Mucosa of stomach (tissue), 1 donor: ENCODE results near the gene PPP2R5B.
A peak's percentile ranks its signal among the peaks of the same experiment; 100 is the strongest.

Experiments used
- H3K27me3 ChIP-seq: one replicate; pipeline ENCODE4 v1.7.0; 2013; ENCODE audit warnings: mild to moderate bottlenecking, low read length; ENCODE audit not compliant: control insufficient read depth, insufficient read depth
- H3K36me3 ChIP-seq: one replicate; pipeline ENCODE4 v1.7.0; 2013; ENCODE audit warnings: low read length; ENCODE audit not compliant: control insufficient read depth, insufficient read depth
- H3K4me1 ChIP-seq: one replicate; pipeline ENCODE4 v1.7.0; 2013; ENCODE audit warnings: mild to moderate bottlenecking, low read length; ENCODE audit not compliant: control insufficient read depth, insufficient read depth
- H3K4me3 ChIP-seq: one replicate; pipeline ENCODE4 v1.7.0; 2013; ENCODE audit warnings: low read length
- H3K9ac ChIP-seq: one replicate; pipeline ENCODE4 v1.7.0; 2013; ENCODE audit warnings: mild to moderate bottlenecking, low read length, moderate library complexity
- H3K9me3 ChIP-seq: one replicate; pipeline ENCODE4 v1.7.0; 2013; ENCODE audit warnings: mild to moderate bottlenecking, low read length, moderate library complexity; ENCODE audit not compliant: control insufficient read depth
- donor health status: Pancreatic carcinoma.

Gene PPP2R5B

GRCh38 chr11:64947208-64947814, 22.8 kb downstream of the PPP2R5B start:
- Histone ChIP-seq H3K36me3 (no peaks in the 10 kb centered on the region), H3K4me1 (no peaks in the 10 kb centered on the region), H3K27me3 (no peaks in the 10 kb centered on the region), H3K4me3 (no peak overlapping the region), H3K9me3 (no peaks in the 10 kb centered on the region), H3K9ac (no peak overlapping the region)

DNA sequence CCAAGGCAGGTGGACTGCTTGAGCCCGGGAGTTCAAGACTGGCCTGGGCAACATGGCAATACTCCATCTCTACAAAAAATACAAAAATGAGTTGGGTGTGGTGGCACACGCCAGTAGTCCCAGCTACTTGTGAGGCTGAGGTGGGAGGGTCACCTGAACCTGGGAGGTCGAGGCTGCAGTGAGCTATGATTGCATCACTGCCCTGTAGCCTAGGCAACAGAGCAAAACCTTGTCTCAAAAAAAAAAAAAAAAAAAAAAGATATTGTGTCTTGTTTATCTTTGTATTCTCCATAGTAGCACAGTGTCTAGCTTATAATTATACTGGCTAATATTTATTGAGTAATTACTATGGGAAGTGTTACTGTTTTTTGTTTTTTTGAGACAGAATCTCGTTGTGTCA, 27.0 kb downstream of the PPP2R5B start:
- Histone ChIP-seq H3K36me3 (no peaks in the 10 kb centered on the region), H3K27me3 (no peaks in the 10 kb centered on the region), H3K9ac (no peak overlapping the region), H3K9me3 (no peaks in the 10 kb centered on the region), H3K4me1 (no peaks in the 10 kb centered on the region), H3K4me3 (no peak overlapping the region)

GRCh38 chr11:64954201-64954600, 29.7 kb downstream of the PPP2R5B start:
- Histone ChIP-seq H3K27me3 (no peaks in the 10 kb centered on the region), H3K9ac (no peak overlapping the region), H3K4me1 (no peaks in the 10 kb centered on the region), H3K9me3 (no peaks in the 10 kb centered on the region), H3K4me3 (no peak overlapping the region), H3K36me3 (no peaks in the 10 kb centered on the region)

GRCh38 chr11:64959498-64959897, 35.0 kb downstream of the PPP2R5B start:
- no peaks in the 10 kb centered on the region for H3K27me3 ChIP-seq
- H3K9ac ChIP-seq: no peak overlapping the region
- H3K36me3 ChIP-seq: no peaks in the 10 kb centered on the region
- H3K4me1 ChIP-seq: no peaks in the 10 kb centered on the region
- no peaks in the 10 kb centered on the region for H3K9me3 ChIP-seq
- no peak overlapping the region for H3K4me3 ChIP-seq

DNA sequence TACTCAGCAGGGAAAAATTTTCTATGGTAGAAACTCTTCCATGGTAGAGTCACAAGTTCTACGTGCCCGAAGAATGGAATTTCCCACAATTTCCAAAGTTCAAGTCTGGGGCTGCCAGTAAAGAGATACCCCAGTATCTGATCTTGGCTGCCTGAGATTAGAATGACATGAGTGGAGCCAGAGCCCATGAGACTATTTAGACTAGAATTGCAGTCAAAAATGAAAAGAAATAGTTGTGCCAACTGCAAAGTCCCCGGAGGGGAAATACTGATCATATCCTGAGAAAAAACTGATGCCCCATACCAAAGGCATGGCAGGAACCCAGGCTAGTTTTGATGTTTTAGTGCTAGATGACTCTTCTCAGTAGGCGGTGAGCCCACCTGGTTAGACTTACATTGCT, 36.2 kb downstream of the PPP2R5B start:
- H3K9me3 ChIP-seq: no peaks in the 10 kb centered on the region
- H3K4me1 ChIP-seq: no peaks in the 10 kb centered on the region
- H3K27me3 ChIP-seq: no peaks in the 10 kb centered on the region
- H3K4me3 ChIP-seq: no peak overlapping the region
- H3K36me3 ChIP-seq: no peaks in the 10 kb centered on the region
- H3K9ac ChIP-seq: no peak overlapping the region

GRCh38 chr11:64963072-64963631, 38.7 kb downstream of the PPP2R5B start:
- H3K9ac ChIP-seq: no peak overlapping the region

GRCh38 chr11:64967375-64967774, 42.9 kb downstream of the PPP2R5B start:
- no peaks in the 10 kb centered on the region for H3K9me3 ChIP-seq
- H3K4me3 ChIP-seq: no peak overlapping the region
- no peaks in the 10 kb centered on the region for H3K36me3 ChIP-seq
- no peaks in the 10 kb centered on the region for H3K27me3 ChIP-seq
- H3K4me1 ChIP-seq: peaks cover 16% of the 10 kb centered on the region
- H3K9ac ChIP-seq: no peak overlapping the region

More at GRCh38 chr11:64963072-64963631, 38.7 kb downstream of the PPP2R5B start:
- H3K36me3 ChIP-seq: no peaks in the 10 kb centered on the region
- H3K9me3 ChIP-seq: no peaks in the 10 kb centered on the region
- no peaks in the 10 kb centered on the region for H3K27me3 ChIP-seq
- no peak overlapping the region for H3K4me3 ChIP-seq
- H3K4me1 ChIP-seq: no peaks in the 10 kb centered on the region

DNA sequence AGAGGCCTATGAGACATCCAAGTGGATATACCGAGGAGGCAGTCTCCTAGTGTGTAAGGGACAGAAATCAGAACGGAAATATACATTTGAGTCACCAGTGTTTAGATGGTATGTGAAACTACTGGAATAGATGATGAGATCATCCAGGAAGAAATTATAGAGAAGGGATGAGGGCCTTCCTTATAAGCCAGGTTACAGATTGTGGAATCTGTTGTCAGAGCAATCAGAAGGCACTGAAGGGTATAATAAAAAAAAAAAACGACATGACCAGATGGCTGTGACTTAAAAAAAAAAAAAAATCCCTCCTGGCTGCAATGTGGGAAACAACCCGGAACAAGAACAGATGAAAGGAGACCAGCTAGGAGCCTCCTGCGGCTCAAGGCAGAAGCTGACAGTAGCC, 44.7 kb downstream of the PPP2R5B start:
- H3K27me3 ChIP-seq: no peaks in the 10 kb centered on the region
- H3K4me3 ChIP-seq: no peak overlapping the region
- H3K9me3 ChIP-seq: no peaks in the 10 kb centered on the region
- H3K9ac ChIP-seq: no peak overlapping the region
- peaks cover 16% of the 10 kb centered on the region for H3K4me1 ChIP-seq
- no peaks in the 10 kb centered on the region for H3K36me3 ChIP-seq

DNA sequence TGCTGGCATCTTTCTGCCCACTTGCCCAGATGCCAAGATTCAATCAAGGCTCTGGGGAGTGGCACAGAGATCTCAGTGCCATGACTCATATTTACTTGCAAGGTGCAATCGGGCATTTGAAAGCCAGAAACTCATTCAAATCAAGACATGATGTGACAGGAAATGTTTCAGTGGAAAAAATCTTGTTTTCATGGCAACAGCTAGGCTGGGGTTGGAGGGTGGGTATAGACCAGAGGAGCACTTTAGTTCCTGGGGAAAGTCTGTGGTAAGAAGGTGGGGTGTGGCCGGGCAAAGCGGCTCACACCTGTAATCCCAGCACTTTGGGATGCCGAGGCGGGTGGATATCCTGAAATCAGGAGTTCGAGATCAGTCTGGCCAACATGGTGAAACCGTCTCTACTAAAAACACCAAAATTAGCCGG, 46.3 kb downstream of the PPP2R5B start:
- Histone ChIP-seq H3K4me3 (no peak overlapping the region), H3K9me3 (no peaks in the 10 kb centered on the region), H3K9ac (no peak overlapping the region), H3K36me3 (no peaks in the 10 kb centered on the region), H3K27me3 (no peaks in the 10 kb centered on the region), H3K4me1 (peaks cover 16% of the 10 kb centered on the region)

GRCh38 chr11:64971421-64972233, 47.1 kb downstream of the PPP2R5B start, which contains the start of gene MAJIN:
Gene MAJIN (minus strand): TSS chr11:64972108. CDS start chr11:64959405, 12,703 bp downstream.
- H3K9me3 ChIP-seq: no peaks in the 10 kb centered on the region
- H3K4me1 ChIP-seq: peaks cover 16% of the 10 kb centered on the region
- no peaks in the 10 kb centered on the region for H3K27me3 ChIP-seq
- peak within 1 kb of the TSS; percentile 37 for H3K9ac ChIP-seq
- H3K4me3 ChIP-seq: peak within 1 kb of the TSS; percentile 41
- no peaks in the 10 kb centered on the region for H3K36me3 ChIP-seq

GRCh38 chr11:64974124-64974523, 49.6 kb downstream of the PPP2R5B start:
- Histone ChIP-seq H3K27me3 (no peaks in the 10 kb centered on the region), H3K36me3 (no peaks in the 10 kb centered on the region), H3K4me1 (peaks cover 16% of the 10 kb centered on the region), H3K9me3 (no peaks in the 10 kb centered on the region), H3K9ac (no peak overlapping the region), H3K4me3 (no peak overlapping the region)

DNA sequence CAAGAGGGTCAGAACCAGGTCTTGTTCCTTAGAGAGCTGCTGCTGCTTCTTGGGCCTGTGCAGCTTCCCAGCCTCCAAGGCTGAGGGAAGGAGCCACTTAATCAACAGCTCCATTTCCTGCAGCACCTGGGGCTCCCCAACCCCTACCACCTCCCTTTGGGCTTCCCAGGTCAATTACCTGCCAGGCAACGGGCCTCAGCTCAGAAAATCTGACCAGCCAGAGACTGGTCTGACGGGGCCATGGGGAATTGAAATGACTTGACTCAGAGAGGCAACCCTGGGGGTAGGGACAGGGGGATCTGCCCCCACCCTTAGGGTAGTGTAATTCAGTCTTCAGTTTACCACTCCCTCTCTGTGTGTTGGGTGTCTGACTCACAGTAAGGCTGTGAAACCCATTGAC, 52.2 kb downstream of the PPP2R5B start:
- Histone ChIP-seq H3K9me3 (no peaks in the 10 kb centered on the region), H3K9ac (no peak overlapping the region), H3K36me3 (no peaks in the 10 kb centered on the region), H3K4me1 (peaks cover 6% of the 10 kb centered on the region), H3K4me3 (no peak overlapping the region), H3K27me3 (no peaks in the 10 kb centered on the region)
